ENCODE data around the gene AHDC1.

- TF ChIP-seq CTCF (optimal IDR thresholded peaks at IDR 0.05 in 1 of 3, IDR thresholded peaks at IDR 0.05 in 1 of 3, conservative IDR thresholded peaks at IDR 0.05 in 1 of 3; ENCODE audit: extremely low read depth in 1 of 3, insufficient read depth in 2 of 3, low read length in 3 of 3) (no peak), EZH2 (IDR thresholded peaks at IDR 0.05; ENCODE audit: low read length) (no peak)
Measured at GRCh38 chr1:27617420-27617819, 13.5 kb upstream of the AHDC1 start.
